OCI-LY1 (cell line): ENCODE data around the gene ZNF506.

Experiments
- H2AFZ ChIP-seq: fragments of 200-600 bp; sonication (generic), shearing (Covaris generic); 2 replicates; pipeline ENCODE4 v1.6.0; 2014; ENCODE audit warnings: antibody characterized with exemption, mild to moderate bottlenecking, low read length
- H3F3A ChIP-seq: fragments of 200-600 bp; sonication (generic), shearing (Covaris generic); 2 replicates; pipeline ENCODE4 v1.6.0; 2014; ENCODE audit warnings: mild to moderate bottlenecking, antibody characterized with exemption, low read length, moderate library complexity; ENCODE audit not compliant: insufficient read depth
- H3K27ac ChIP-seq: fragments of 200-600 bp; sonication (generic); 2 replicates; pipeline ENCODE4 v1.5.1; 2014; ENCODE audit warnings: low read length, mixed run types, mild to moderate bottlenecking, low read depth; ENCODE audit not compliant: poor library complexity, severe bottlenecking
- H3K27me3 ChIP-seq: fragments of 200-600 bp; sonication (generic); 2 replicates; pipeline ENCODE4 v1.6.0; 2014; ENCODE audit warnings: antibody characterized with exemption, mild to moderate bottlenecking, low read length, moderate library complexity; ENCODE audit not compliant: insufficient read depth
- H3K36me3 ChIP-seq: fragments of 200-600 bp; sonication (generic); 2 replicates; pipeline ENCODE4 v1.6.1; 2014; ENCODE audit warnings: mild to moderate bottlenecking, antibody characterized with exemption, low read length, moderate library complexity, mixed read lengths; ENCODE audit not compliant: insufficient read depth
- H3K4me1 ChIP-seq: fragments of 200-600 bp; sonication (generic); 2 replicates; pipeline ENCODE4 v1.5.1; 2014; ENCODE audit warnings: mild to moderate bottlenecking, low read length, moderate library complexity; ENCODE audit not compliant: insufficient read depth, severe bottlenecking
- H3K4me2 ChIP-seq: fragments of 200-600 bp; sonication (generic), shearing (Covaris generic); 2 replicates; pipeline ENCODE4 v1.6.1; 2014; ENCODE audit warnings: low read length
- H3K4me3 ChIP-seq: fragments of 200-600 bp; sonication (generic); 2 replicates; pipeline ENCODE4 v1.5.1; 2014; ENCODE audit warnings: low read length, low read depth, mild to moderate bottlenecking, mixed read lengths; ENCODE audit not compliant: poor library complexity, severe bottlenecking
- H3K79me2 ChIP-seq: fragments of 200-600 bp; shearing (Covaris generic); 2 replicates; pipeline ENCODE4 v1.6.1; 2016; ENCODE audit warnings: mixed run types, low read length, mixed read lengths; ENCODE audit not compliant: insufficient read depth
- H3K9ac ChIP-seq: fragments of 200-600 bp; sonication (generic), shearing (Covaris generic); 2 replicates; pipeline ENCODE4 v1.6.1; 2014; ENCODE audit warnings: mild to moderate bottlenecking, low read length, mixed read lengths
- H3K9me2 ChIP-seq: fragments of 200-600 bp; sonication (generic), shearing (Covaris generic); 2 replicates; pipeline ENCODE4 v1.6.1; 2014; ENCODE audit warnings: low read depth, mild to moderate bottlenecking, low read length, mixed read lengths
- H3K9me3 ChIP-seq: fragments of 200-600 bp; shearing (Covaris generic); 2 replicates; pipeline ENCODE4 v1.6.1; 2014; ENCODE audit warnings: low read length, mixed read lengths
- H4K20me1 ChIP-seq: fragments of 200-600 bp; sonication (generic), shearing (Covaris generic); 2 replicates; pipeline ENCODE4 v1.6.0; 2016; ENCODE audit warnings: mild to moderate bottlenecking, low read length; ENCODE audit not compliant: insufficient read depth
- TF ChIP-seq, protein P1 (sequence below): fragments of 200-600 bp; sonication (generic), shearing (Covaris generic); IDR thresholded peaks from 2 replicates; pipeline ENCODE4 v1.5.1; 2017; ENCODE audit warnings: mild to moderate bottlenecking, antibody characterized with exemption, low read length, moderate library complexity, mixed read lengths

The ZNF506 gene

GRCh38 chr19:19742773-19743172 lies 78.8 kb downstream of the ZNF506 start:
- Histone ChIP-seq H3K9me3 (no peaks in the 10 kb centered on the region), H2AFZ (no peak overlapping the region), H3K36me3 (no peaks in the 10 kb centered on the region)

More at GRCh38 chr19:19742773-19743172, 78.8 kb downstream of the ZNF506 start:
- Histone ChIP-seq H3K4me3 (no peak overlapping the region), H3K79me2 (no peaks in the 10 kb centered on the region), H3K27me3 (no peaks in the 10 kb centered on the region), H3F3A (no peaks in the 10 kb centered on the region), H4K20me1 (no peaks in the 10 kb centered on the region), H3K9me2 (no peaks in the 10 kb centered on the region), H3K4me2 (no peak overlapping the region), H3K9ac (no peak overlapping the region), H3K4me1 (no peaks in the 10 kb centered on the region), H3K27ac (no peak overlapping the region)
- TF ChIP-seq, protein P1, sequence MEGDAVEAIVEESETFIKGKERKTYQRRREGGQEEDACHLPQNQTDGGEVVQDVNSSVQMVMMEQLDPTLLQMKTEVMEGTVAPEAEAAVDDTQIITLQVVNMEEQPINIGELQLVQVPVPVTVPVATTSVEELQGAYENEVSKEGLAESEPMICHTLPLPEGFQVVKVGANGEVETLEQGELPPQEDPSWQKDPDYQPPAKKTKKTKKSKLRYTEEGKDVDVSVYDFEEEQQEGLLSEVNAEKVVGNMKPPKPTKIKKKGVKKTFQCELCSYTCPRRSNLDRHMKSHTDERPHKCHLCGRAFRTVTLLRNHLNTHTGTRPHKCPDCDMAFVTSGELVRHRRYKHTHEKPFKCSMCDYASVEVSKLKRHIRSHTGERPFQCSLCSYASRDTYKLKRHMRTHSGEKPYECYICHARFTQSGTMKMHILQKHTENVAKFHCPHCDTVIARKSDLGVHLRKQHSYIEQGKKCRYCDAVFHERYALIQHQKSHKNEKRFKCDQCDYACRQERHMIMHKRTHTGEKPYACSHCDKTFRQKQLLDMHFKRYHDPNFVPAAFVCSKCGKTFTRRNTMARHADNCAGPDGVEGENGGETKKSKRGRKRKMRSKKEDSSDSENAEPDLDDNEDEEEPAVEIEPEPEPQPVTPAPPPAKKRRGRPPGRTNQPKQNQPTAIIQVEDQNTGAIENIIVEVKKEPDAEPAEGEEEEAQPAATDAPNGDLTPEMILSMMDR: no peak
